CD4-positive, alpha-beta T cell (primary cell): ENCODE results near the gene RNF141. TPM values are rescaled to one million over a fixed set of nuclear protein-coding genes. Genes with fewer than 3 reads are reported as not detected.

Source experiments
- ATAC-seq: fragments of 200-7000 bp; cut with Tn5 transposase; one replicate; pipeline ENCODE4 v1.10.0; 2022; ENCODE audit warnings: mild to moderate bottlenecking; ENCODE audit not compliant: poor library complexity
- CTCF ChIA-PET: fragments of 350-600 bp; sonication (Branson Sonifier 250); formaldehyde crosslinking; loops from one replicate; lab custom pipeline; 2021; ENCODE audit warnings: antibody characterized with exemption, inconsistent platforms; lab: Charles Lee
- POLR2A ChIA-PET: fragments of 350-600 bp; sonication (Branson Sonifier 250); formaldehyde crosslinking; loops from one replicate; lab custom pipeline; 2021; ENCODE audit warnings: antibody characterized with exemption, inconsistent platforms; lab: Charles Lee
- DNase-seq, 14 experiments: peaks; one replicate each; pipeline ENCODE4 v3.0.0-alpha.2; 2013 to 2020; ENCODE audit warnings: mixed read lengths in 2 of 14
- H3K27ac ChIP-seq, 2 donors: one replicate each; pipeline versions ENCODE4 v1.5.1 to v1.7.0; 2013; ENCODE audit warnings: low read length in 2 of 2, low read depth in 1 of 2, mild to moderate bottlenecking in 1 of 2
- H3K27me3 ChIP-seq, 2 experiments: 1 replicate in 1 of 2; 2 replicates in 1 of 2; pipeline versions ENCODE4 v1.6.1 to v1.7.0; 2013; ENCODE audit warnings: low read length in 2 of 2, control low read depth in 1 of 2, mild to moderate bottlenecking in 1 of 2, moderate library complexity in 1 of 2; ENCODE audit not compliant: insufficient read depth in 2 of 2, control insufficient read depth in 1 of 2
- H3K36me3 ChIP-seq: one replicate; pipeline ENCODE4 v1.6.1; 2013; ENCODE audit warnings: low read length, control low read depth; ENCODE audit not compliant: insufficient read depth
- H3K4me1 ChIP-seq: one replicate; pipeline ENCODE4 v1.6.1; 2013; ENCODE audit warnings: low read length, control low read depth; ENCODE audit not compliant: insufficient read depth
- H3K4me3 ChIP-seq: one replicate; pipeline ENCODE4 v1.5.1; 2013; ENCODE audit warnings: mild to moderate bottlenecking, low read length, moderate library complexity
- H3K9me3 ChIP-seq, 2 experiments: 1 replicate in 1 of 2; 2 replicates in 1 of 2; pipeline versions ENCODE4 v1.6.1 to v1.7.0; 2013; ENCODE audit warnings: low read length in 2 of 2, mild to moderate bottlenecking in 2 of 2, control low read depth in 1 of 2, moderate library complexity in 1 of 2; ENCODE audit not compliant: control insufficient read depth in 1 of 2, insufficient read depth in 1 of 2
- H3K27ac Mint-ChIP-seq: one replicate; pipeline ENCODE4 v1.8.0; 2020; ENCODE audit warnings: mixed read lengths
- H3K27me3 Mint-ChIP-seq: one replicate; pipeline ENCODE4 v1.8.0; 2021; ENCODE audit warnings: mixed read lengths
- H3K36me3 Mint-ChIP-seq: one replicate; pipeline ENCODE4 v1.8.0; 2021; ENCODE audit warnings: low read depth, mixed read lengths
- H3K4me1 Mint-ChIP-seq: one replicate; pipeline ENCODE4 v1.8.0; 2021; ENCODE audit warnings: low read depth, mixed read lengths
- H3K4me3 Mint-ChIP-seq: one replicate; pipeline ENCODE4 v1.8.0; 2020; ENCODE audit warnings: mild to moderate bottlenecking, mixed read lengths
- H3K9me3 Mint-ChIP-seq: one replicate; pipeline ENCODE4 v1.8.0; 2020; ENCODE audit warnings: mixed read lengths
- intact Hi-C, 2 experiments: fragments of 100-400 bp; cut with DNase I in 1 of 2; cut with micrococcal nuclease in 1 of 2; formaldehyde crosslinking; loops; one replicate each; pipeline versions ENCODE4 v1.15.1 to v1.9.0; 2023 to 2025; cut with DNase I, micrococcal nuclease
- total RNA-seq, 174 experiments: library from RNA in 2 of 174; stranded (reverse) in 2 of 174; gene quantifications; one replicate each; pipeline ENCODE4 v1.2.3 and lab custom pipeline; 2021 to 2026
- TF ChIP-seq, protein P1 (sequence below): fragments of 200-600 bp; IDR thresholded peaks from one replicate; pipeline ENCODE4 v1.8.0; 2022; ENCODE audit warnings: antibody characterized with exemption, mild to moderate bottlenecking

RNF141 gene
- total RNA-seq, 2 experiments from 2014 or later: 18.0 to 19.0 TPM

DNA sequence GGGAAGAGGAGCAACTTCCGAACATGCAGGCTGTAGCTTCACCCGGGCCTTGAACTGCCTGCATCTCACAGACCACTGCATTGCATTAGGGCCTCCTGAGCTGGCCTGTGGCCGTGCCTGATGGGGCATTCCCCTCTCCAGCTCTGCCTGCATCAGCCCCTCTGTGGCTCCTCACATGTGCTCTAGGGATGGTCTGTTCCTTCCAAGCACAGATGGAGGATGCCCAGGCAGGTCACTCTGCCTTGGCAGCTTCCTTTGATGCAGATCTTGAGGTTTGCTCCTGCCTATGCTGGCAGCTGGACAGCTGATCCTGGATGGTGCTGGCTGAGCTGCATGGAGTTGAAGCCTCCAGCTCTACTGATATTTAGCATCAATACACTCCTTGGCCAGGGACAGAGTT, 57.4 kb downstream of the RNF141 start:
- intact Hi-C loops: no loop called here
- CTCF ChIA-PET: no interaction called here
- peaks cover 12% of the 10 kb centered on the region for H3K4me1 Mint-ChIP-seq
- peaks cover 79% of the 10 kb centered on the region for H3K36me3 ChIP-seq
- no peak overlapping the region for H3K27ac Mint-ChIP-seq
- no peak for ATAC-seq
- no peaks in the 10 kb centered on the region for H3K27me3 Mint-ChIP-seq
- TF ChIP-seq, protein P1, sequence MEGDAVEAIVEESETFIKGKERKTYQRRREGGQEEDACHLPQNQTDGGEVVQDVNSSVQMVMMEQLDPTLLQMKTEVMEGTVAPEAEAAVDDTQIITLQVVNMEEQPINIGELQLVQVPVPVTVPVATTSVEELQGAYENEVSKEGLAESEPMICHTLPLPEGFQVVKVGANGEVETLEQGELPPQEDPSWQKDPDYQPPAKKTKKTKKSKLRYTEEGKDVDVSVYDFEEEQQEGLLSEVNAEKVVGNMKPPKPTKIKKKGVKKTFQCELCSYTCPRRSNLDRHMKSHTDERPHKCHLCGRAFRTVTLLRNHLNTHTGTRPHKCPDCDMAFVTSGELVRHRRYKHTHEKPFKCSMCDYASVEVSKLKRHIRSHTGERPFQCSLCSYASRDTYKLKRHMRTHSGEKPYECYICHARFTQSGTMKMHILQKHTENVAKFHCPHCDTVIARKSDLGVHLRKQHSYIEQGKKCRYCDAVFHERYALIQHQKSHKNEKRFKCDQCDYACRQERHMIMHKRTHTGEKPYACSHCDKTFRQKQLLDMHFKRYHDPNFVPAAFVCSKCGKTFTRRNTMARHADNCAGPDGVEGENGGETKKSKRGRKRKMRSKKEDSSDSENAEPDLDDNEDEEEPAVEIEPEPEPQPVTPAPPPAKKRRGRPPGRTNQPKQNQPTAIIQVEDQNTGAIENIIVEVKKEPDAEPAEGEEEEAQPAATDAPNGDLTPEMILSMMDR: no peak
- no peak overlapping the region for H3K4me3 ChIP-seq
- no peak for DNase-seq
- H3K27me3 ChIP-seq: no peaks in the 10 kb centered on the region
- H3K4me3 Mint-ChIP-seq: no peak overlapping the region
- H3K4me1 ChIP-seq: peaks cover 1% of the 10 kb centered on the region
- H3K9me3 ChIP-seq: no peaks in the 10 kb centered on the region
- H3K27ac ChIP-seq: no peak overlapping the region
- H3K36me3 Mint-ChIP-seq: peaks cover 92% of the 10 kb centered on the region
- POLR2A ChIA-PET: no interaction called here
- no peaks in the 10 kb centered on the region for H3K9me3 Mint-ChIP-seq

DNA sequence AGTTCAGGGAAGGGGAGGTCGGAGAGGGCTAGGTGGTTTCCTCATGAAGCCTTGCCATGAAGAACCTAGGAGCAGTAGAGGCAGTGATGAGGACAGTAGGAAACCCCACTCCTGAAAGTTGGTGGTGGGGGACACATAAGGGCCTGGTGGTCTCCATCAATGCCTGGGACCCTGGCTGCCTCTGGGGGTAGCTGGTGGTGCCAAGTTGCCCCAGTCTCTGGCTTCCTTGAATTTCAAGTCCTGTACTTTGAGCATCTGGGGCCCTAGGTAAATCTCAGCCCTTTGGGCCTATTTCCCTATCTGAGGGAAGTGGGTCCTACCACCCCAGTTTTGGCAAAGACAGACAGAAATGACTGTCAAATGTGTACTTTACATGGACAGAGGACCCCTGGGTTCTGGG, 57.8 kb downstream of the RNF141 start:
- H3K4me3 ChIP-seq: no peak overlapping the region
- POLR2A ChIA-PET: interaction anchor here (0.7 kb wide), 1 partner anchor 26 kb away, joined by 3 read pairs; no protein-coding TSS in a partner anchor
- no peaks in the 10 kb centered on the region for H3K4me1 ChIP-seq
- ATAC-seq (no peak), DNase-seq (no peak)
- intact Hi-C loops: no loop called here
- Mint-ChIP-seq H3K4me1 (peaks cover 8% of the 10 kb centered on the region), H3K36me3 (peaks cover 92% of the 10 kb centered on the region), H3K27me3 (no peaks in the 10 kb centered on the region), H3K9me3 (no peaks in the 10 kb centered on the region), H3K27ac (no peak overlapping the region), H3K4me3 (no peak overlapping the region)
- H3K27ac ChIP-seq: no peak overlapping the region
- no peaks in the 10 kb centered on the region for H3K27me3 ChIP-seq
- CTCF ChIA-PET: no interaction called here
- H3K9me3 ChIP-seq: no peaks in the 10 kb centered on the region
- H3K36me3 ChIP-seq: peaks cover 81% of the 10 kb centered on the region
- TF ChIP-seq, protein P1: no peak

DNA sequence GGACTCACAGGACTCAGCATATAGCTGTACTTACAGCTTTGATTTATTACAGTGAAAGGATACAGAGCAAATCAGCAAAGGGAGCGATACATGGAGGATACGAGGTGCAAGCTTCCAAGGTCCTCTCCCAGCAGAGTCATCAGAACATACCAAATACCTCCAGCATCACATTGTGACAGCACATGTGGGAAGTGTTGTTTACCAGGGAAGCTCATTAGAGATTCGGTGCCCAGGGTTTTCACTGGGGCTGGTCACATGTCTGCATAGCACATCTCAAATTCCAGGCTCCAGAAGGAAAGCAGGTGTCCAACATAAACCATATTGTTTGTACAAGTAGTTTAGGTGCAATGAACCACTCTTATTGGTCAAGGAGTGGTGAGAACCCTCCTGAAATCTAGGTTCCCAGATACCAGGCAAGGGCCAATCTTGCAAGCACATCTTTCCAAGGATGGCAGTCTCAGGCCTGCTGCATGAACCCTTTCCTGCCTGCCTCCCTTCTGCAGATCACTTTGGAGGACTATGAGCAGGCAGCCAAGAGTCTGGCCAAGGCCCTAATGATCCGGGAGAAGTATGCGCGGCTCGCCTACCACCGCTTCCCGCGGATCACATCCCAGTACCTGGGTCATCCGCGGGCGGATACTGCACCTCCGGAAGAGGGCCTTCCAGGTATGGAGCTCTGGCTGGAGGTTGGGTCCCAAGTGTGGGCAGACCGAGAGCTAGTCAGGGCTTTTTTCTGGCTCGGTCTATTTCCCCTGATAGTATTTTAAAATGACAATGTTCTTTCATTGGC, 59.2 kb downstream of the RNF141 start:
- POLR2A ChIA-PET: no interaction called here
- ATAC-seq: no peak
- Mint-ChIP-seq H3K27ac (no peak overlapping the region), H3K9me3 (no peaks in the 10 kb centered on the region), H3K4me1 (peaks cover 5% of the 10 kb centered on the region), H3K27me3 (no peaks in the 10 kb centered on the region), H3K36me3 (peaks cover 89% of the 10 kb centered on the region), H3K4me3 (no peak overlapping the region)
- TF ChIP-seq, protein P1: no peak
- H3K36me3 ChIP-seq: peaks cover 74% of the 10 kb centered on the region
- no peaks in the 10 kb centered on the region for H3K4me1 ChIP-seq
- H3K27me3 ChIP-seq: no peaks in the 10 kb centered on the region
- CTCF ChIA-PET: no interaction called here
- DNase-seq: peak in 1 of 14 experiments; percentile 12
- no peak overlapping the region for H3K27ac ChIP-seq
- H3K9me3 ChIP-seq: no peaks in the 10 kb centered on the region
- intact Hi-C loops: no loop called here
- no peak overlapping the region for H3K4me3 ChIP-seq
